IMR-90 (cell line): ENCODE data around the gene GRIN1. TPM values are rescaled to one million over a fixed set of nuclear protein-coding genes. Genes with fewer than 3 reads are reported as not detected.

ENCODE experiments used
- ATAC-seq: fragments of 200-7000 bp; cut with Tn5 transposase; 2 replicates; pipeline ENCODE4 v1.9.1; 2020; ENCODE audit warnings: low read depth, mild to moderate bottlenecking, moderate library complexity
- BruUV-seq: library from RNA; stranded (reverse); fragments of 400-500 nt; replicated peaks from 2 replicates; lab custom pipeline; 2021; lab: Mats Ljungman, UMichigan
- CTCF ChIA-PET: fragments of 300-600 bp; formaldehyde crosslinking; extraction: SDS; loops from one replicate; lab custom pipeline; 2021; ENCODE audit warnings: antibody characterized with exemption; lab: Yijun Ruan, JAX
- POLR2A ChIA-PET: fragments of 300-600 bp; sonication (Branson Sonifier 250); formaldehyde crosslinking; loops from one replicate; lab custom pipeline; 2022; ENCODE audit warnings: antibody characterized with exemption; ENCODE audit not compliant: unreplicated experiment; lab: Charles Lee
- DNase-seq: peaks from one replicate; pipeline ENCODE4 v3.0.0; 2013
- H2AFZ ChIP-seq: replicated peaks from 2 replicates; pipeline ENCODE3; 2013; ENCODE audit warnings: low read length, mild to moderate bottlenecking; ENCODE audit not compliant: poor library complexity
- H2AK5ac ChIP-seq: 2 replicates; pipeline ENCODE4 v1.6.1; 2013; ENCODE audit warnings: low read depth, low read length, inconsistent platforms
- H2AK9ac ChIP-seq: replicated peaks from 2 replicates; pipeline ENCODE3; 2013; ENCODE audit warnings: mild to moderate bottlenecking, low read depth, low read length, moderate library complexity; ENCODE audit not compliant: poor library complexity
- H2BK120ac ChIP-seq: 2 replicates; pipeline ENCODE4 v1.6.1; 2013; ENCODE audit warnings: low read depth, low read length, inconsistent platforms
- H2BK15ac ChIP-seq: 3 replicates; pipeline ENCODE4 v1.6.1; 2013; ENCODE audit warnings: low read depth, low read length, inconsistent platforms
- H2BK20ac ChIP-seq: 2 replicates; pipeline ENCODE4 v1.6.1; 2013; ENCODE audit warnings: low read depth, mild to moderate bottlenecking, inconsistent platforms, low read length, moderate library complexity
- H2BK5ac ChIP-seq: 2 replicates; pipeline ENCODE4 v1.6.1; 2013; ENCODE audit warnings: mild to moderate bottlenecking, low read depth, low read length, inconsistent platforms; ENCODE audit not compliant: poor library complexity, severe bottlenecking
- H3K14ac ChIP-seq: replicated peaks from 2 replicates; pipeline ENCODE4 v1.6.1; 2013; ENCODE audit warnings: low read depth, low read length, inconsistent platforms
- H3K18ac ChIP-seq: 2 replicates; pipeline ENCODE4 v1.6.1; 2013; ENCODE audit warnings: low read depth, low read length, control low read depth
- H3K23ac ChIP-seq: 2 replicates; pipeline ENCODE4 v1.6.1; 2013; ENCODE audit warnings: low read depth, low read length, inconsistent platforms
- H3K27ac ChIP-seq: 2 replicates; pipeline ENCODE4 v1.5.1; 2013; ENCODE audit warnings: mild to moderate bottlenecking, control low read depth, low read length; ENCODE audit not compliant: insufficient read depth
- H3K27me3 ChIP-seq: 2 replicates; pipeline ENCODE4 v1.6.1; 2013; ENCODE audit warnings: low read length; ENCODE audit not compliant: control insufficient read depth, insufficient read depth
- H3K36me3 ChIP-seq: 2 replicates; pipeline ENCODE4 v1.6.1; 2013; ENCODE audit warnings: low read length, mixed read lengths; ENCODE audit not compliant: control insufficient read depth, insufficient read depth
- H3K4ac ChIP-seq: 2 replicates; pipeline ENCODE4 v1.6.1; 2013; ENCODE audit warnings: low read depth, low read length, inconsistent platforms
- H3K4me1 ChIP-seq: 2 replicates; pipeline ENCODE4 v1.6.1; 2013; ENCODE audit warnings: low read length, mixed read lengths; ENCODE audit not compliant: control insufficient read depth, insufficient read depth
- H3K4me2 ChIP-seq: 2 replicates; pipeline ENCODE4 v1.6.1; 2013; ENCODE audit warnings: low read depth, mild to moderate bottlenecking, control low read depth, low read length, moderate library complexity
- H3K4me3 ChIP-seq: 2 replicates; pipeline ENCODE4 v1.5.1; 2013; ENCODE audit warnings: low read depth, mild to moderate bottlenecking, control low read depth, low read length, moderate library complexity; ENCODE audit not compliant: insufficient read depth
- H3K56ac ChIP-seq: 2 replicates; pipeline ENCODE4 v1.6.1; 2013; ENCODE audit warnings: low read length, inconsistent platforms; ENCODE audit not compliant: insufficient read depth; ENCODE audit errors: extremely low read depth
- H3K79me1 ChIP-seq, 2 experiments: 2 replicates each; pipeline ENCODE4 v1.6.1; 2013; ENCODE audit warnings: low read length in 2 of 2, inconsistent platforms in 1 of 2, low read depth in 1 of 2
- H3K9ac ChIP-seq: 2 replicates; pipeline ENCODE4 v1.6.1; 2013; ENCODE audit warnings: low read depth, low read length, control low read depth
- H3K9me1 ChIP-seq: 2 replicates; pipeline ENCODE4 v1.6.1; 2013; ENCODE audit warnings: low read length, inconsistent platforms; ENCODE audit not compliant: insufficient read depth
- H3K9me3 ChIP-seq: 2 replicates; pipeline ENCODE4 v1.6.1; 2013; ENCODE audit warnings: low read length; ENCODE audit not compliant: control insufficient read depth, insufficient read depth
- H4K20me1 ChIP-seq: 2 replicates; pipeline ENCODE4 v1.6.1; 2013; ENCODE audit warnings: low read length, inconsistent platforms; ENCODE audit not compliant: insufficient read depth
- H4K5ac ChIP-seq: 2 replicates; pipeline ENCODE4 v1.6.1; 2013; ENCODE audit warnings: mild to moderate bottlenecking, low read depth, low read length, control low read depth
- H4K8ac ChIP-seq, 2 experiments: 2 replicates each; pipeline ENCODE4 v1.6.1; 2013; ENCODE audit warnings: low read depth in 2 of 2, low read length in 2 of 2, control low read depth in 1 of 2, inconsistent platforms in 1 of 2
- H4K91ac ChIP-seq: 2 replicates; pipeline ENCODE4 v1.6.1; 2013; ENCODE audit warnings: low read depth, low read length, inconsistent platforms; ENCODE audit not compliant: insufficient read depth
- BHLHE40 ChIP-seq: fragments of 150-350 bp; IDR thresholded peaks from 2 replicates; pipeline ENCODE4 v1.6.1; 2016; ENCODE audit warnings: mild to moderate bottlenecking, low read depth, low read length
- CHD1 ChIP-seq: IDR thresholded peaks from 2 replicates; pipeline ENCODE4 v1.6.1; 2012; ENCODE audit warnings: low read depth, low read length, improper control_type of control experiment
- FOS ChIP-seq: fragments of 150-350 bp; IDR thresholded peaks from 2 replicates; pipeline ENCODE4 v1.6.1; 2016; ENCODE audit warnings: low read depth, low read length
- MAZ ChIP-seq: IDR thresholded peaks from 2 replicates; pipeline ENCODE4 v1.6.1; 2012; ENCODE audit warnings: low read depth, mild to moderate bottlenecking, low read length, improper control_type of control experiment, moderate library complexity, borderline replicate concordance
- MXI1 ChIP-seq: IDR thresholded peaks from 2 replicates; pipeline ENCODE4 v1.6.1; 2012; ENCODE audit warnings: low read depth, mild to moderate bottlenecking, low read length, moderate library complexity, borderline replicate concordance
- NFE2L2 ChIP-seq: fragments of 150-350 bp; IDR thresholded peaks from 2 replicates; pipeline ENCODE4 v1.6.1; 2016; ENCODE audit warnings: low read depth, mild to moderate bottlenecking, low read length
- POLR2A ChIP-seq: IDR thresholded peaks from 2 replicates; pipeline ENCODE4 v1.6.1; 2012; ENCODE audit warnings: mild to moderate bottlenecking, low read depth, low read length
- RAD21 ChIP-seq: IDR thresholded peaks from 2 replicates; pipeline ENCODE4 v1.6.1; 2012; ENCODE audit warnings: low read length, improper control_type of control experiment
- RCOR1 ChIP-seq: IDR thresholded peaks from 2 replicates; pipeline ENCODE4 v1.6.1; 2012; ENCODE audit warnings: mild to moderate bottlenecking, low read length, improper control_type of control experiment; ENCODE audit not compliant: insufficient replicate concordance
- RFX5 ChIP-seq: IDR thresholded peaks from 2 replicates; pipeline ENCODE4 v1.8.0; 2012; ENCODE audit warnings: low read depth, mild to moderate bottlenecking, low read length, moderate library complexity
- WGBS, 2 experiments: methylation state at CpG; one replicate each; pipeline versions ENCODE4 v1.1.5 to v1.1.7; 2013; ENCODE audit warnings: missing lambda C conversion rate in 2 of 2; ENCODE audit not compliant: insufficient read length in 1 of 2; ENCODE audit errors: extremely low coverage in 2 of 2; 5-methylcytosine and 5-hydroxymethylcytosine counted together
- dilution Hi-C: fragments of 300-500 bp; cut with HindIII; formaldehyde crosslinking; loops from one replicate; pipeline ENCODE4 v1.14.3; 2018; ENCODE audit warnings: low sequenced_read_pairs; ENCODE audit not compliant: unreplicated experiment
- in situ Hi-C: fragments of 300-500 bp; cut with MboI; formaldehyde crosslinking; loops from 3 replicates; pipeline ENCODE4 v1.14.3; 2019; ENCODE audit warnings: low sequenced_read_pairs, inconsistent platforms, mixed read lengths
- intact Hi-C: fragments of 100-400 bp; cut with micrococcal nuclease; formaldehyde crosslinking; loops from 2 replicates; pipeline ENCODE4 v1.10.0; 2022
- polyA plus RNA-seq, 3 experiments: library from polyadenylated mRNA; depleted of rRNA; stranded (reverse); fragments of >200 nt; gene quantifications; 2 replicates each; pipeline ENCODE4 v1.2.3, GENCODE V29; 2012; ENCODE audit warnings: low replicate concordance in 1 of 3
- total RNA-seq: library from RNA; depleted of rRNA; stranded (reverse); fragments of >200 nt; gene quantifications from 2 replicates; pipeline ENCODE4 v1.2.3, GENCODE V29; 2012
- TF ChIP-seq, protein P1 (sequence below): fragments of 150-350 bp; IDR thresholded peaks from 2 replicates; pipeline ENCODE4 v1.6.1; 2016; ENCODE audit warnings: low read depth, mild to moderate bottlenecking, low read length, moderate library complexity, borderline replicate concordance

The GRIN1 gene
- total and polyA plus RNA-seq, 2 of the 4 experiments (the other 2 are of a cell fraction) = 0.09 TPM; not detected in 1

DNA sequence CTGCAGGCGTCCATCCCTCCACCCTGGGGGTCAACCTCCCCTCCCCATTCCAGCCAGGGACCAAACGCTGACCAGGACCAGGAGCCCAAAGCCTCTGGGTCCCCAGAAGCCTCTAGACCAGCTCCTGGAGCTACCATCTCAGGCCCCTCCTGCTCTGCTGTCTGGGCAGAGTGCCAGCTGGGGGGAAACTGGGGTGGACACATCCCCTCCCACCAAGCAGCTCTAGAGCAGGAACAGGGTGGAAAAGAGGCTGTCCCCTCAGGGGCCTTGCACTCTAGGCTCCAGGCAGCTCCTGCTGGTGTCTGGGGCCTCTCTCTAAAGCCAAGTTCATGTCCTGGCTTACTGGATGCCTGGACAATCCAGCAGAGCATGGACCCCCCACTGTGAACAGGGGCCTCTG lies 53.9 kb downstream of the GRIN1 start:
- no peak overlapping the region for H4K8ac ChIP-seq
- ATAC-seq = no peak

More for the DNA sequence above, 53.9 kb downstream of the GRIN1 start:
- no peak overlapping the region for H2BK20ac ChIP-seq
- no peak overlapping the region for H2BK15ac ChIP-seq
- peaks cover 11% of the 10 kb centered on the region for H3K4me1 ChIP-seq
- peaks cover 36% of the 10 kb centered on the region for H4K20me1 ChIP-seq
- ChIA-PET POLR2A (no interaction called here), CTCF (no interaction called here)
- H2AFZ ChIP-seq = no peak overlapping the region
- H3K18ac ChIP-seq = no peak overlapping the region
- no TSS peak for BruUV-seq
- H3K4me3 ChIP-seq = no peak overlapping the region
- no peak overlapping the region for H2AK9ac ChIP-seq
- no peak overlapping the region for H3K4me2 ChIP-seq
- H2AK5ac ChIP-seq = no peak overlapping the region
- no peak overlapping the region for H2BK5ac ChIP-seq
- no peak overlapping the region for H3K14ac ChIP-seq
- H3K9me3 ChIP-seq = no peaks in the 10 kb centered on the region
- intact Hi-C loops (no loop called here), in situ Hi-C loops (no loop called here), dilution Hi-C loops (no loop called here)
- no CpG with 5 or more reads among the region's 2 CpGs for WGBS, 2 experiments
- no peak overlapping the region for H4K91ac ChIP-seq
- H3K36me3 ChIP-seq = peaks cover 26% of the 10 kb centered on the region
- H3K56ac ChIP-seq = no peak overlapping the region
- no peaks in the 10 kb centered on the region for H3K27me3 ChIP-seq
- no peak overlapping the region for H3K9ac ChIP-seq
- no peak overlapping the region for H3K27ac ChIP-seq
- peaks cover 5 to 72% of the 10 kb centered on the region in 2 experiments for H3K79me1 ChIP-seq
- H3K23ac ChIP-seq = no peak overlapping the region
- DNase-seq = no peak
- H3K9me1 ChIP-seq = no peaks in the 10 kb centered on the region
- H4K5ac ChIP-seq = no peak overlapping the region
- no peak overlapping the region for H2BK120ac ChIP-seq
- H3K4ac ChIP-seq = no peak overlapping the region
- TF ChIP-seq MXI1 (no peak), FOS (no peak), BHLHE40 (no peak), RFX5 (no peak), POLR2A (no peak), RCOR1 (no peak), MAZ (no peak), NFE2L2 (no peak), CHD1 (no peak), RAD21 (no peak)
- TF ChIP-seq, protein P1, sequence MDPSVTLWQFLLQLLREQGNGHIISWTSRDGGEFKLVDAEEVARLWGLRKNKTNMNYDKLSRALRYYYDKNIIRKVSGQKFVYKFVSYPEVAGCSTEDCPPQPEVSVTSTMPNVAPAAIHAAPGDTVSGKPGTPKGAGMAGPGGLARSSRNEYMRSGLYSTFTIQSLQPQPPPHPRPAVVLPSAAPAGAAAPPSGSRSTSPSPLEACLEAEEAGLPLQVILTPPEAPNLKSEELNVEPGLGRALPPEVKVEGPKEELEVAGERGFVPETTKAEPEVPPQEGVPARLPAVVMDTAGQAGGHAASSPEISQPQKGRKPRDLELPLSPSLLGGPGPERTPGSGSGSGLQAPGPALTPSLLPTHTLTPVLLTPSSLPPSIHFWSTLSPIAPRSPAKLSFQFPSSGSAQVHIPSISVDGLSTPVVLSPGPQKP = no peak
